GM23338 (cell line): ENCODE data around the gene ADIPOR2. TPM values are rescaled to one million over a fixed set of nuclear protein-coding genes. Genes with fewer than 3 reads are reported as not detected.

Experiments
- ATAC-seq: fragments of 200-7000 bp; cut with Tn5 transposase; 3 replicates; pipeline ENCODE4 v1.9.1; 2020
- DNase-seq: peaks from one replicate; pipeline ENCODE4 v3.0.0-alpha.2; 2015; ENCODE audit warnings: low spot score
- H2AFZ ChIP-seq: fragments of 200-600 bp; sonication (generic); 2 replicates; pipeline ENCODE4 v1.8.0; 2016; ENCODE audit warnings: antibody characterized with exemption, mild to moderate bottlenecking, moderate library complexity
- H3F3A ChIP-seq: fragments of 200-600 bp; sonication (generic); replicated peaks from 2 replicates; pipeline ENCODE4 v1.8.0; 2017; ENCODE audit warnings: antibody characterized with exemption, mixed run types, low read depth
- H3K27ac ChIP-seq: fragments of 200-600 bp; sonication (generic); 2 replicates; pipeline ENCODE4 v1.6.1; 2016; ENCODE audit warnings: low read depth
- H3K27me3 ChIP-seq: fragments of 200-600 bp; sonication (generic); 2 replicates; pipeline ENCODE4 v1.8.0; 2016; ENCODE audit warnings: mild to moderate bottlenecking, mixed run types, moderate library complexity; ENCODE audit not compliant: insufficient read depth
- H3K36me3 ChIP-seq: fragments of 200-600 bp; sonication (generic); 2 replicates; pipeline ENCODE4 v1.8.0; 2016; ENCODE audit warnings: mild to moderate bottlenecking; ENCODE audit not compliant: insufficient read depth
- H3K4me1 ChIP-seq: fragments of 200-600 bp; sonication (generic); 2 replicates; pipeline ENCODE4 v1.8.0; 2016; ENCODE audit warnings: mild to moderate bottlenecking, moderate library complexity; ENCODE audit not compliant: insufficient read depth
- H3K4me2 ChIP-seq: fragments of 200-600 bp; sonication (generic); 2 replicates; pipeline ENCODE4 v1.7.1; 2017; ENCODE audit warnings: mixed run types
- H3K4me3 ChIP-seq: fragments of 200-600 bp; sonication (generic); 2 replicates; pipeline ENCODE4 v1.6.1; 2016; ENCODE audit warnings: mixed run types
- H3K79me2 ChIP-seq: fragments of 200-600 bp; sonication (generic); replicated peaks from 2 replicates; pipeline ENCODE4 v1.8.0; 2017; ENCODE audit warnings: mild to moderate bottlenecking; ENCODE audit not compliant: insufficient read depth
- H3K9me2 ChIP-seq: fragments of 200-600 bp; sonication (generic); 2 replicates; pipeline ENCODE4 v1.8.0; 2017; ENCODE audit not compliant: insufficient read depth
- H4K20me1 ChIP-seq: fragments of 200-600 bp; sonication (generic); replicated peaks from 2 replicates; pipeline ENCODE4 v1.8.0; 2017; ENCODE audit warnings: mild to moderate bottlenecking; ENCODE audit not compliant: insufficient read depth
- H3K27ac Mint-ChIP-seq: 2 replicates; pipeline ENCODE4 v1.8.0; 2020; ENCODE audit warnings: inconsistent platforms, mild to moderate bottlenecking, moderate library complexity, mixed read lengths
- H3K27me3 Mint-ChIP-seq: 3 replicates; pipeline ENCODE4 v1.8.0; 2022; ENCODE audit warnings: low read depth, mild to moderate bottlenecking, moderate library complexity, mixed read lengths, inconsistent platforms; ENCODE audit not compliant: insufficient read depth, poor library complexity
- H3K36me3 Mint-ChIP-seq: 3 replicates; pipeline ENCODE4 v1.8.0; 2021; ENCODE audit warnings: low read depth, mild to moderate bottlenecking, inconsistent platforms, moderate library complexity, mixed read lengths
- H3K4me1 Mint-ChIP-seq: 3 replicates; pipeline ENCODE4 v1.8.0; 2020; ENCODE audit warnings: mild to moderate bottlenecking, inconsistent platforms, mixed read lengths
- H3K4me3 Mint-ChIP-seq: 3 replicates; pipeline ENCODE4 v1.8.0; 2021; ENCODE audit warnings: moderate library complexity, mild to moderate bottlenecking, inconsistent platforms, mixed read lengths
- H3K9me3 Mint-ChIP-seq: 3 replicates; pipeline ENCODE4 v1.8.0; 2020; ENCODE audit warnings: moderate library complexity, mild to moderate bottlenecking, inconsistent platforms, mixed read lengths
- CREB1 ChIP-seq: fragments of 250-450 bp; sonication (Bioruptor Pico); IDR thresholded peaks from 2 replicates; pipeline ENCODE4 v1.5.0; 2020; ENCODE audit warnings: low read depth, mild to moderate bottlenecking, moderate library complexity
- CTCF ChIP-seq, 2 experiments: fragments of 200-600 bp in 1 of 2; sonication (generic) in 1 of 2; conservative IDR thresholded peaks; 2 replicates each; pipeline versions ENCODE4 v1.5.1 to v1.6.1; 2016 to 2017; ENCODE audit warnings: antibody characterized with exemption in 2 of 2, low read depth in 2 of 2, mild to moderate bottlenecking in 2 of 2, moderate library complexity in 1 of 2
- EZH2 ChIP-seq: fragments of 200-600 bp; sonication (generic); IDR thresholded peaks from one replicate; pipeline ENCODE4 v1.8.0; 2017; ENCODE audit warnings: antibody characterized with exemption, mild to moderate bottlenecking, low read depth; ENCODE audit not compliant: unreplicated experiment
- JUNB ChIP-seq: IDR thresholded peaks from one replicate; pipeline ENCODE4 v1.6.1; 2016; ENCODE audit warnings: antibody characterized with exemption; ENCODE audit not compliant: unreplicated experiment
- POLR2AphosphoS5 ChIP-seq: IDR thresholded peaks from 2 replicates; pipeline ENCODE4 v1.6.1; 2016; ENCODE audit warnings: antibody characterized with exemption, low read depth
- REST ChIP-seq: IDR thresholded peaks from one replicate; pipeline ENCODE4 v1.6.1; 2018; ENCODE audit warnings: antibody characterized with exemption; ENCODE audit not compliant: unreplicated experiment
- STAT1 ChIP-seq: IDR thresholded peaks from one replicate; pipeline ENCODE4 v1.6.1; 2016; ENCODE audit warnings: antibody characterized with exemption; ENCODE audit not compliant: unreplicated experiment
- ZNF114 ChIP-seq: fragments of 250-450 bp; sonication (Bioruptor Pico); IDR thresholded peaks from 2 replicates; pipeline ENCODE4 v1.5.0; 2020; ENCODE audit warnings: mild to moderate bottlenecking, moderate library complexity
- ZNF331 ChIP-seq: fragments of 250-450 bp; sonication (Bioruptor Pico); IDR thresholded peaks from 2 replicates; pipeline ENCODE4 v1.5.0; 2020; ENCODE audit warnings: low read depth, mild to moderate bottlenecking, moderate library complexity
- ZNF462 ChIP-seq: fragments of 250-450 bp; sonication (Bioruptor Pico); IDR thresholded peaks from 2 replicates; pipeline ENCODE4 v1.5.0; 2020; ENCODE audit warnings: mild to moderate bottlenecking, moderate library complexity
- polyA plus RNA-seq: library from polyadenylated mRNA; unstranded; fragments of >200 nt; fragmentation: Nextera tagmentation; extraction: Ambion mirVana; gene quantifications from 2 replicates; pipeline ENCODE4 v1.2.1, GENCODE V29; 2016
- total RNA-seq: library from RNA; depleted of rRNA; stranded (reverse); fragments of >200 nt; shearing (Covaris generic); gene quantifications from 2 replicates; pipeline ENCODE4 v1.2.3, GENCODE V29; 2014

The ADIPOR2 gene
- total and polyA plus RNA-seq, 2 experiments from 2014 or later = 11.7 to 36.2 TPM

- TF ChIP-seq ZNF462 (CRISPR knock-in tag) (no peak), ZNF114 (CRISPR knock-in tag) (no peak), CREB1 (CRISPR knock-in tag) (no peak), ZNF331 (CRISPR knock-in tag) (no peak), STAT1 (no peak), JUNB (no peak), POLR2AphosphoS5 (no peak), EZH2 (no peak)
Observed at GRCh38 chr12:1835211-1836131, 144.6 kb downstream of the ADIPOR2 start (continued).

GRCh38 chr12:1836241-1836803 lies 145.5 kb downstream of the ADIPOR2 start:
- no peak for ATAC-seq
- peaks cover 41% of the 10 kb centered on the region for H3K4me1 Mint-ChIP-seq
- no peak for TF ChIP-seq STAT1
- no peak for TF ChIP-seq CTCF (conservative IDR thresholded peaks at IDR 0.05; ENCODE audit: low read depth in 2 of 2)
- TF ChIP-seq ZNF331 (CRISPR knock-in tag) = no peak
- TF ChIP-seq ZNF114 (CRISPR knock-in tag) = no peak
- TF ChIP-seq REST = no peak
- TF ChIP-seq EZH2 = no peak

More at GRCh38 chr12:1836241-1836803, 145.5 kb downstream of the ADIPOR2 start:
- H3K27ac Mint-ChIP-seq = 0 out of 2 replicates have a peak overlapping the region, but pooled peaks have one; percentile 56
- no peak overlapping the region for H3K4me3 ChIP-seq
- no peak overlapping the region for H3K4me3 Mint-ChIP-seq
- peaks cover 14% of the 10 kb centered on the region for H3K27me3 Mint-ChIP-seq
- no peaks in the 10 kb centered on the region for H4K20me1 ChIP-seq
- peaks cover 7% of the 10 kb centered on the region for H3K4me1 ChIP-seq
- no peak for DNase-seq
- no peaks in the 10 kb centered on the region for H3K9me3 Mint-ChIP-seq
- H3F3A ChIP-seq = no peaks in the 10 kb centered on the region
- no peaks in the 10 kb centered on the region for H3K9me2 ChIP-seq
- no peak overlapping the region for H3K4me2 ChIP-seq
- no peaks in the 10 kb centered on the region for H3K79me2 ChIP-seq
- H3K36me3 ChIP-seq = no peaks in the 10 kb centered on the region
- H2AFZ ChIP-seq = no peak overlapping the region
- no peaks in the 10 kb centered on the region for H3K36me3 Mint-ChIP-seq
- no peak overlapping the region for H3K27ac ChIP-seq
- no peaks in the 10 kb centered on the region for H3K27me3 ChIP-seq
